AG09319 (cell line): ENCODE results near the gene NOS3.

Experiments used
- DNase-seq: peaks from one replicate; pipeline ENCODE4 v3.0.0-alpha.2; 2010; ENCODE audit warnings: low read depth; ENCODE audit errors: extremely low read depth
- CTCF ChIP-seq: IDR thresholded peaks from 2 replicates; pipeline ENCODE4 v1.5.1; 2011; ENCODE audit warnings: low read depth, mild to moderate bottlenecking, inconsistent platforms, low read length, moderate library complexity

Gene NOS3

DNA sequence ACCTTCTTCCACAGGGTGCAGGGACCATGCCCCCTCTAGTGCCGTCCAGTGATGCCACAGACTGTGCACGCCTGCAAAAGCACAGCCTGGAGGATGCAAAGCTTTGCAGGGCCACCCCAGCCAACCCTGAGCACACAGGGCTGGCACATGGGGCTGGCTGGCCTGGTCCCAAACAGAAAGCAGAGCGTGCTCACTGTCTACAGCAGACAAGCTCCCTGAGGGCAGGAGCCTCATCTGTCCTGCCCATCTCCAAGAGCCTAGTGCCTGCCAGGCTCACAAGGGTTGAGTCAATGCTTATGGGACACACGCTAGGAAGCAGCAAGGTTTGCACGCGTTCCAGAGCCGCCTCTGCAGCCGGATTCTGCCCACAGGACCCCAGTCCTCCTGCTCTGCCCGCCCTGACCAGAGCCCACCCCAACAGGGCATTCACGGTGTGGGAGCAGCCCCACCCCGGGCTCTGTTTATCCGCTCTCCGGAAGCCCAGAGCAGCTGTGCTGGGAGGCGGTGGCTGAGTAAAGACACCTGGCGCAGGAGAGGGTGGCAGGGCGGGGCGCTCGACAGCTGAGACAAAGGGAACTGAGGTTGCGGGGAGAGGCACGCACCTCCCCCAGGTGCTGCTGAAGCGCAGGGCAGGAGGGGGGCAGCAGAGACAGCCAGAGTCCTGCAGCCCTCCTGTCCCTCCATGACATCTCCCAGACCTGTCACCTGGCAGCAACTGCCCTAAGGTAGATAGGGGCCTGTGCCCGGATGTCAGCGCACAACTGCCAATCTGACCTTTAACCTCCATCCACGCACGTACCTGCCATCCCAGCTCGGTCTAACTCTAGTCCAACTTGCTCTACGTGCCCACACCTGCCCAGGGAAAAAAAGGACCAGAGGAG is 17.0 kb upstream of the NOS3 start:
- DNase-seq, result no peak
- TF ChIP-seq CTCF, result no peak

DNA sequence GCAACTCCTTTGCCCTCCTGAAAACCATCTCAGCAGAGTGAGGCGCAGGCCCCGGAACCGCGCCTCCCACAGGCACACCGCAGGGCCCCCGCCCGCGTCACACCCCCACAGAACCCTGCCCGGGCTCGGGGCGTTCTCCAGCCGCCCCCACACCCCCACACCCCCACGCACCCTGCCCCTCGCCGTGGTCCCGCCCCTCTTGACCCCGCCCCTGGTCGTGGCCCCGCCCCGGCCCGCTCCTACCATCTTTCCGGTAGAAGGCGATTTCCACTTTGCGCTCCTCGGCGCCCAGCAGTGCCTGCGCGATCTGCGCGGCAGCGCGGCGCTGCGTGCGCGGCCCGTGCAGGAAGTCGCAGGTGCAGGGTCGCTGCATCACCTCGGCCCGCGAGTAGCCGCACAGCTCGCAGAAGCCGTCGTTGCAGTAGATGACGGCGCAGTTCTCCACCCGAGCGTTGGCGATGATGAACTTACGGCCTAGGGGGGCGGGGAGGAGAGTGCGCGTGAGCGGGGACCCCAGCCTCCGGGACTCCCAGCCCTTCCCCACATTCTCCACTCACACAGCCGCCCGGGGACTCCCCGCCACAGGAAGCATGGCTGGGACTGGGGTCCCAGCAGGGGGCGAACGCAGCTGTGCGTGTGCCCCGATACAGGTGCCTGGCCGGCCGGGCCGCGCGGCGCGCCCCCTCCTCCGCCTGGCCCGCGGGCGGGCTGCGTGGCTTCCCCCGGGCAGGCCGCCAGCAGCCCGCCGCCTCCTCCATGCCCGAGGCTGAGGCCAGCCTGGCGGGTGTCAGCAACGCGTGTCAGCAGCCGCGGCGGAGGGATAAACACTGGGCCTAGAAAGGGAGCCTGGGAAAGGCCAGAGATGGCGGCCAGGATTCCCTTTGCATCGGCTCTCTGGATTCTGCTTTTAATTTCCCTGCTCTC is 16.1 kb upstream of the NOS3 start:
- DNase-seq, result no peak
- TF ChIP-seq CTCF, result no peak; the same call in 1 of the 2 replicates

GRCh38 chr7:150975536-150976319 is 15.1 kb upstream of the NOS3 start:
- no peak for DNase-seq
- TF ChIP-seq CTCF, result no peak

DNA sequence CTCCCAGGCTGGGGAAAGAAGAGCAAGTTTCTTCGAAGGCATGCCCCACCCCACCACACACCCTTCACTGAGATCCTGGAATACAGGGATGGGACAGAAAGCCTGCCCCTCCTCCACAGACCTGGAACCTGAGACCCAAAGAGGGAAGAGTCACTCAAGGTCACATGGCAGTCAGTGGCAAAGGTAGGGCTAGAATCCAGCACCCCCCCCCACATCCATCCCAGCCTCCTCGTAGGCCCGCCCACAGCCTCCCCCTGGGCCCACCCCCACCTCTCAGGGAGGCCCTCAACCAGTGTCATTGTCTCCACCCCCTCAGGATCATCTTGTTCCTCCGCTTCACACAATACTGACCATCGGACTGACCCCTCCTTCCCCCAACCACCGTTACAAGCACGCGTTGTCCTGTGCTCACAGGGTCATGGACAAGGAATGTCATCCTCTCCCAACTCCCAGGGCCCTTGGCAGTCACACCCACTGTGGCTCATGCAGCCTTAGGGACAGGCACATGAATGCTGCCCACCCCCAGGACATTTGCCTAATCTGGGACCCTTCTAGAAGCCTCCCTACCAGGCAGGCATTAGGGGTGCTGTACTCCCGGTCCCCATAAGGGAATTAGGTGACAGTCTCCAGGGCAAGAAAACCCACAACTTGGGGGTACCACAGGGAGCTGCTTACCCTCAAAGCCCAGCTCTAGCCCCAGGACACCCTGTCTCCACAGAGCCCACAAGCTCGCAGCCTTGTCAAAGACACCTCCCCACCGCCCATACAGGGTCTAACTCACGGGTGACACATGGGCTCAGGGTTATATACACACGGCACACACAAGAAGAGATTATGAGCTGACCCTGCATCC is 14.1 kb upstream of the NOS3 start:
- no peak for DNase-seq
- no peak for TF ChIP-seq CTCF

- no peak for TF ChIP-seq CTCF
- DNase-seq, result no peak
These were observed 13.3 kb upstream of the NOS3 start for GRCh38 chr7:150977382-150978125.
